HCT116 (cell line): Measurements from ENCODE around the gene LOXHD1. TPM values are rescaled to one million over a fixed set of nuclear protein-coding genes. Genes with fewer than 3 reads are reported as not detected.

ENCODE experiments used
- ATAC-seq: fragments of 200-7000 bp; cut with Tn5 transposase; 2 replicates; pipeline ENCODE4 v1.9.1; 2020; ENCODE audit warnings: mild to moderate bottlenecking, moderate library complexity
- BruUV-seq: library from RNA; stranded (reverse); fragments of 400-500 nt; replicated peaks from 2 replicates; lab custom pipeline; 2021; lab: Mats Ljungman, UMichigan
- CTCF ChIA-PET: fragments of 300-600 bp; sonication (Branson Sonifier 250); formaldehyde crosslinking; loops from one replicate; lab custom pipeline; 2021; ENCODE audit warnings: antibody characterized with exemption; lab: Charles Lee
- POLR2A ChIA-PET: fragments of 300-600, 350-600 bp; sonication (Branson Sonifier 250); formaldehyde crosslinking; loops from one replicate; lab custom pipeline; 2021; ENCODE audit warnings: antibody characterized with exemption; lab: Charles Lee
- RAD21 ChIA-PET, 2 experiments: fragments of 300-600 bp; sonication (Branson Sonifier 250); formaldehyde crosslinking; loops; one replicate each; lab custom pipeline; 2023; ENCODE audit warnings: low total read pairs in 2 of 2; ENCODE audit not compliant: uncharacterized antibody in 2 of 2, unreplicated experiment in 2 of 2, low non-redundant PET in 1 of 2; lab: Charles Lee
- DNase-seq: peaks from one replicate; pipeline ENCODE4 v3.0.0-alpha.2; 2010; ENCODE audit warnings: low read depth, low spot score
- H2AFZ ChIP-seq: fragments of 200-600 bp; shearing (Covaris generic), sonication (generic); 2 replicates; pipeline ENCODE4 v1.6.1; 2017; ENCODE audit warnings: low read depth, mixed run types, mixed read lengths, antibody characterized with exemption, low read length; ENCODE audit not compliant: poor library complexity, severe bottlenecking
- H3K27ac ChIP-seq: 2 replicates; pipeline ENCODE4 v1.5.1; 2012; ENCODE audit warnings: low read depth, low read length
- H3K27me3 ChIP-seq: fragments of 200-600 bp; sonication (generic); 2 replicates; pipeline ENCODE4 v1.6.1; 2016; ENCODE audit warnings: mixed run types, low read length, mixed read lengths; ENCODE audit not compliant: insufficient read depth
- H3K36me3 ChIP-seq, 2 experiments: fragments of 200-500 bp in 1 of 2; fragments of 200-600 bp in 1 of 2; sonication (Bioruptor generic) in 1 of 2; sonication (generic) in 1 of 2; 2 replicates each; pipeline versions ENCODE4 v1.5.1 to v1.6.1; 2014 to 2016; ENCODE audit warnings: low read length in 2 of 2, inconsistent platforms in 1 of 2, mixed read lengths in 1 of 2, mixed run types in 1 of 2; ENCODE audit not compliant: insufficient read depth in 2 of 2, control insufficient read depth in 1 of 2
- H3K4me1 ChIP-seq, 2 experiments: fragments of 200-600 bp in 1 of 2; sonication (generic) in 1 of 2; 2 replicates each; pipeline versions ENCODE4 v1.5.1 to v1.6.1; 2012 to 2017; ENCODE audit warnings: low read length in 2 of 2, inconsistent platforms in 1 of 2, mild to moderate bottlenecking in 1 of 2, mixed read lengths in 1 of 2, mixed run types in 1 of 2, moderate library complexity in 1 of 2; ENCODE audit not compliant: insufficient read depth in 2 of 2, control insufficient read depth in 1 of 2
- H3K4me2 ChIP-seq: fragments of 200-600 bp; sonication (generic); 2 replicates; pipeline ENCODE4 v1.6.1; 2017; ENCODE audit warnings: mixed run types, low read length, mixed read lengths
- H3K4me3 ChIP-seq, 2 experiments: fragments of 200-600 bp in 1 of 2; sonication (generic) in 1 of 2; replicated peaks in 1 of 2; 2 replicates each; pipeline ENCODE4 v1.5.1; 2011 to 2016; ENCODE audit warnings: low read length in 2 of 2, control low read depth in 1 of 2, low read depth in 1 of 2, mild to moderate bottlenecking in 1 of 2, mixed read lengths in 1 of 2, mixed run types in 1 of 2
- H3K79me2 ChIP-seq: fragments of 200-600 bp; sonication (generic); 2 replicates; pipeline ENCODE4 v1.6.1; 2017; ENCODE audit warnings: mild to moderate bottlenecking, mixed run types, low read length, moderate library complexity, mixed read lengths; ENCODE audit not compliant: insufficient read depth
- H3K9ac ChIP-seq: fragments of 200-600 bp; sonication (generic); 2 replicates; pipeline ENCODE4 v1.6.1; 2016; ENCODE audit warnings: low read length, mixed read lengths
- H3K9me2 ChIP-seq: fragments of 200-600 bp; sonication (generic), shearing (Covaris generic); 2 replicates; pipeline ENCODE4 v1.6.1; 2017; ENCODE audit warnings: mixed run types, mild to moderate bottlenecking, moderate library complexity; ENCODE audit not compliant: insufficient read depth
- H3K9me3 ChIP-seq, 2 experiments: fragments of 200-500 bp in 1 of 2; fragments of 200-600 bp in 1 of 2; sonication (Bioruptor generic) in 1 of 2; sonication (generic) in 1 of 2; 2 replicates each; pipeline ENCODE4 v1.6.1; 2014 to 2017; ENCODE audit warnings: low read length in 2 of 2, mixed read lengths in 2 of 2, inconsistent platforms in 1 of 2, low read depth in 1 of 2, mild to moderate bottlenecking in 1 of 2, mixed run types in 1 of 2, moderate library complexity in 1 of 2; ENCODE audit not compliant: control insufficient read depth in 1 of 2, insufficient read depth in 1 of 2
- H4K20me1 ChIP-seq: fragments of 200-600 bp; sonication (generic), shearing (Covaris generic); 2 replicates; pipeline ENCODE4 v1.6.1; 2017; ENCODE audit warnings: mixed run types, mild to moderate bottlenecking, moderate library complexity; ENCODE audit not compliant: insufficient read depth
- ATF3 ChIP-seq: IDR thresholded peaks from 2 replicates; pipeline ENCODE4 v1.6.1; 2012
- CBX3 ChIP-seq: IDR thresholded peaks from 2 replicates; pipeline ENCODE4 v1.6.1; 2012; ENCODE audit warnings: low read depth
- CTCF ChIP-seq, 3 experiments: fragments of 200-600 bp in 1 of 3; sonication (generic) in 1 of 3; IDR thresholded peaks in 2 of 3; conservative IDR thresholded peaks in 1 of 3; 2 replicates each; pipeline ENCODE4 v1.5.1; 2012 to 2017; ENCODE audit warnings: low read depth in 2 of 3, low read length in 2 of 3, antibody characterized with exemption in 1 of 3, borderline replicate concordance in 1 of 3, control low read depth in 1 of 3, mild to moderate bottlenecking in 1 of 3, mixed read lengths in 1 of 3, mixed run types in 1 of 3, moderate library complexity in 1 of 3; ENCODE audit not compliant: insufficient read depth in 1 of 3
- EGR1 ChIP-seq: IDR thresholded peaks from 2 replicates; pipeline ENCODE4 v1.6.1; 2012; ENCODE audit warnings: low read depth
- EZH2 ChIP-seq: fragments of 200-600 bp; sonication (generic); IDR thresholded peaks from 2 replicates; pipeline ENCODE4 v1.6.1; 2017; ENCODE audit warnings: antibody characterized with exemption, mixed run types
- EZH2phosphoT487 ChIP-seq: fragments of 200-600 bp; IDR thresholded peaks from 2 replicates; pipeline ENCODE4 v1.6.1; 2018; ENCODE audit warnings: antibody characterized with exemption, borderline replicate concordance
- FOSL1 ChIP-seq: IDR thresholded peaks from 2 replicates; pipeline ENCODE4 v1.6.1; 2012; ENCODE audit warnings: low read depth
- JUND ChIP-seq: IDR thresholded peaks from 2 replicates; pipeline ENCODE4 v1.6.1; 2012
- MAX ChIP-seq: IDR thresholded peaks from 2 replicates; pipeline ENCODE4 v1.6.1; 2012
- POLR2A ChIP-seq: IDR thresholded peaks from 2 replicates; pipeline ENCODE4 v1.7.0; 2011; ENCODE audit warnings: borderline replicate concordance; ENCODE audit not compliant: insufficient read depth, insufficient read length; ENCODE audit errors: extremely low read depth
- RAD21 ChIP-seq: IDR thresholded peaks from 2 replicates; pipeline ENCODE4 v1.6.1; 2012; ENCODE audit warnings: low read depth, mild to moderate bottlenecking
- REST ChIP-seq: IDR thresholded peaks from 2 replicates; pipeline ENCODE4 v1.6.1; 2012; ENCODE audit warnings: low read depth
- YY1 ChIP-seq: IDR thresholded peaks from 2 replicates; pipeline ENCODE4 v1.6.1; 2011; ENCODE audit warnings: low read length, low read depth, moderate library complexity, mild to moderate bottlenecking; ENCODE audit not compliant: insufficient replicate concordance; ENCODE audit errors: extremely low read depth
- ZFX ChIP-seq: fragments of 450-650 bp; IDR thresholded peaks from 2 replicates; pipeline ENCODE4 v1.6.1; 2017
- ZNF274 ChIP-seq: fragments of 200-500 bp; sonication (Bioruptor generic); IDR thresholded peaks from 2 replicates; pipeline ENCODE4 v1.6.1; 2014; ENCODE audit warnings: mild to moderate bottlenecking, low read depth, low read length, inconsistent platforms
- intact Hi-C: fragments of 100-400 bp; cut with micrococcal nuclease; formaldehyde crosslinking; loops from 2 replicates; pipeline ENCODE4 v1.10.0; 2022
- total RNA-seq: library from RNA; stranded (reverse); gene quantifications from one replicate; pipeline ENCODE4 v1.2.1, GENCODE V29; 2021; ENCODE audit not compliant: unreplicated experiment

Gene LOXHD1
- total RNA-seq, 1 experiment from 2014 or later, result not detected

GRCh38 chr18:46481048-46481846, 175.8 kb downstream of the LOXHD1 start (continued):
- TF ChIP-seq RAD21, result peak; percentile 61
- peak; percentile 51 to 80 (median 79) for TF ChIP-seq CTCF (IDR thresholded peaks at IDR 0.05 in 2 of 3, conservative IDR thresholded peaks at IDR 0.05 in 1 of 3; ENCODE audit: borderline replicate concordance in 1 of 3, insufficient read depth in 1 of 3, low read depth in 2 of 3, low read length in 2 of 3)
- no peak for TF ChIP-seq ZFX
- TF ChIP-seq MAX, result no peak
- no peak for TF ChIP-seq CBX3
- TF ChIP-seq FOSL1, result no peak

- H3K36me3 ChIP-seq, result no peaks in the 10 kb centered on the region
- H3K4me2 ChIP-seq, result no peak overlapping the region
- POLR2A ChIA-PET, result no interaction called here
- ATAC-seq (no peak), DNase-seq (no peak)
- TF ChIP-seq FOSL1 (no peak), RAD21 (no peak), CTCF (IDR thresholded peaks at IDR 0.05 in 2 of 3, conservative IDR thresholded peaks at IDR 0.05 in 1 of 3; ENCODE audit: borderline replicate concordance in 1 of 3, insufficient read depth in 1 of 3, low read depth in 2 of 3, low read length in 2 of 3) (no peak), ATF3 (no peak), EZH2 (no peak), POLR2A (no peak), EZH2phosphoT487 (no peak), EGR1 (no peak), YY1 (no peak), JUND (no peak), ZNF274 (no peak), REST (no peak)
- no peaks in the 10 kb centered on the region for H4K20me1 ChIP-seq
- no peak overlapping the region for H3K9ac ChIP-seq
- RAD21 ChIA-PET, result no interaction called here
- H3K9me2 ChIP-seq, result no peaks in the 10 kb centered on the region
- intact Hi-C loops, result no loop called here
- H2AFZ ChIP-seq, result no peak overlapping the region
- no peaks in the 10 kb centered on the region for H3K79me2 ChIP-seq
- H3K9me3 ChIP-seq, result no peaks in the 10 kb centered on the region
- no peak overlapping the region for H3K4me3 ChIP-seq
- H3K4me1 ChIP-seq, result no peaks in the 10 kb centered on the region
- no TSS peak for BruUV-seq
- H3K27ac ChIP-seq, result no peak overlapping the region
- peaks cover 34% of the 10 kb centered on the region for H3K27me3 ChIP-seq
- CTCF ChIA-PET, result interaction anchor here (4.1 kb wide), 1 partner anchor 199 kb away, joined by 19 read pairs; no protein-coding TSS in a partner anchor
Observed at GRCh38 chr18:46480226-46480625, 176.8 kb downstream of the LOXHD1 start.
